NCI-H2227 (cell line): ENCODE results near the gene CPNE5.
A peak's percentile ranks its signal among the peaks of the same experiment; 100 is the strongest.

Experiments
- DNase-seq: peaks from one replicate; lab custom pipeline; 2025; ENCODE audit not compliant: unreplicated experiment; lab: John Stamatoyannopoulos, UW

The CPNE5 gene

DNA sequence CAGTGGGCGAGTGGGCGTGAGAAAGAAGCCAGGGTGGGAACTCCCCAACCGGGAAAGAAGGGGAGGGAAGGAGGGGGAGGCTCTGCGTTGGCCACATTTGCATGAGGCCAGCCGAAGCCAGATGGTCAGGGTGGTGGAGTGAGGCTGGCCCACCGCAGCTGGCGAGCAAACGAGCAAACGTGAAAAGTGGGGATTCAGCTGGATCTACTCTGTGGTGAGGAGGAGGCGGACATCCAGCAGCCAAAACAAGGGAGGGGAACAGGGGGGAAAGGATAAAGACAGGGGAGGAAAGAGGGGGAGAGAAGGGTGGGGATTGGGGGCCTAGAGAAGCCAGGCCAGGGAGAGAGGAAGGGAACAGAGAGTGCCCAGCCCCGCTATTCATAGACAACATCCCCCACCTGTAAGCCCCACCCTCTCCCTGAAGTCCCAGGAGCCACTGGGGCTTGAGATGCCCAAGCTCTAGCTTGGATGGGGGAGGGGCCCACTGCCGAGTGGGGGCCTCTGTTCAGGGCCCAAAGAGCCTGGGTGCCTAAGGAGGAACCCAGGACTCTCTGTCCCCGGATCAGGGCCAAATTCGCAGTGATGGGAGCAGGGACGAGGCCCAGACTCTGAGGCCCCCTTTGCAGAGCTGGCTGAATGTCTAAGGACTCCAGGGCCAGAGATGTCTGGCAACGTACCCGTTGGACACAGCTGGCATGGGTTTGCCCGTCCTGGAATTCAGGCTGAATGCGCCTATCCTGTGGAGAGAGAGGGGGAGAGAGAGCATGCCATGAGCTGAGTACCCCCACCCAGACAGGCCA, 45.1 kb downstream of the CPNE5 start:
- DNase-seq: peak; percentile 69

DNA sequence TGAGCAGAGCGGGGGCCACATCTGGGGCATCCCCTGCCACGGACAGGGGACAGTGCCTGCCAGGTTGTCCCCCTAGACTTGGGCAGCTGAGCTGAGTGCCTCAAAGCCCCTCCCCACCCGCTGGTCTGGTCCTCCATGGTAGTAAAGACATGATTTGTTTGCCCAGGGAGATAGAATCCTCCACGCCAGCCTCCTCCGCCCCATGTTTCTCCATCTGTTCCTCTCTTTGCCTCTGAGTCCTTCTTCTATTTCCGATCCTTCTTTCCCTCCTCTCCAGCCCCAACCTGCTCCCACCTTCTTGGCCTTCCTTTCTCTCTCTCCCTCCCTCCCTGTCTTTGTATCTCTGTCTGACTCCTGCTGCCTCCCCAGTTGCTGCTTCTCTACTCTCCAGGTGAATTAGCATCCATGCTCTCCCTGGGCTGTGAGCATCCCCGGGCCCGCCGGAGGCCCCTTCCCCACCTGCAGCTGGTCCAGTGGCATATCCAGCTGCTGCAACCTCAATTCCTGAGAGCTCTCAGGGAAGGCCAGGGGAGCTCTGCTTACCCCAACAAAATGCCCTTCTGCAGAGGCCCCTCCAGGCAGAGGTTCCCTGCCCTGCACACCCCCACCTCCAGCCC, 45.8 kb downstream of the CPNE5 start:
- DNase-seq: no peak

DNA sequence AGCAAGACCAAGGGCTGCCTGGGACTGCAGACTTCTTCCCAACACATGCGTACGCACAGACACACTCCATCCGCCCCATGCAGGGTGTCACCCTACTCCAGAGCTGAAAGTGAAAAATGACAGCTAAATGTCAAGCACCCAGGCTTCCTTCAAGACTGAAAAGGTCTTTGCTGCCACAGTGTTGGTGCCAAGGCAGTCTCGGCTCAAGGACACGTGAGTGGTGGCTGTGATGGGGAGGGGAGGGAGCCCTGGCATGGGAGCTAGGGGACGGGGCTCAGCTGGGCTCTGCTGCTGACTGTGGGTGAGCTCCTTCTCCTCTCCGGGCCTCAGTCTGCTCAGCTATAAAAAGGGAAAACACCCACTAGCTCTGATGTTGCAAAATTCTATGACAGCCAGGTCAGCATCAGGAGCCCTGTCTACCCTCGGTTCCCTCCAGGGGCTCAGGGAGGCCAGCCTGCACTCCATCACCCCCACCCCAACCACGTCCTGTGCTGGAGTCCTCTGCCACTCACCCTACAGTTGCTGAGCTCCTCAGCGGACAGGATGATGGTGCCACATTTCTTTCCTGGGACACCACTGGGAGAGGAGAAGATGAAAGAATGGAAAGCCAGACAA, 47.6 kb downstream of the CPNE5 start:
- DNase-seq: no peak

DNA sequence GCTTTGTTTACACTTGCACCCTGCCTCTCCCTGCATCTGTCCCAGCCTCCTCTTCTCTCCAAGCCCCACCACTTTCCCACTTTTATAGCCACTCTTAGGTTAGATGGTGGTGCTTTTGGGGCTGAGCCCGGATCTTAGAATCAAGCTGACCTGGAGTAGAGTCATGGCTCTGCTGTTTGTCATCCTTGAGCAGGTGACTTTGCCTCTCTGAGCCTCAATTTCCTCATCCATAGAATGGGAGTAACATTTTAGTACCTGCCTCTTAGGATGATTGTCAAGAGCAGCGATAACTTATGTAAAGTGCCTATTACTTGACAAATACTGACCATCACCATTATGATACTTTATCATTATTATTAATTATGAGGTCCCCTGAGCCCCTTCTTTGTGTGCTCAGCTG, 48.2 kb downstream of the CPNE5 start:
- no peak for DNase-seq

DNA sequence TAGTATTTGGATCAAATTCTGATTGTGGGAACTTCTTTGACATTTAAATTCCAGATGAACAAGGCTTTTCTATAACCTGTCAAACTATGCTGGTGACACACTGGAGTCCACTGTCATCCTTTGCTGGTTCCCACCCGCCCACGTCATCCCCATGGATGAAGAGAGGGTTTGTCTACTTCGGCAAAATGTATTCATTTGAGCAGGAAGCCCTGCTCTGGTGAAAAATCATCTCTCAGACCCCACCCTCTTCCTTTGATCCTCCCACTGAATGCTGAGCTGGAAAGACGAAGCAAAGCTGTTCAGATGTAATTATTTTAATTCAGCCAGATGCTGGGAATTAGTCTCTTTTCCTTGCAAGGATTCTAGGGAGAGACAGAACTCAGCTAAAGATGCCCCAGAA, 50.5 kb downstream of the CPNE5 start:
- peak; percentile 64 for DNase-seq

DNA sequence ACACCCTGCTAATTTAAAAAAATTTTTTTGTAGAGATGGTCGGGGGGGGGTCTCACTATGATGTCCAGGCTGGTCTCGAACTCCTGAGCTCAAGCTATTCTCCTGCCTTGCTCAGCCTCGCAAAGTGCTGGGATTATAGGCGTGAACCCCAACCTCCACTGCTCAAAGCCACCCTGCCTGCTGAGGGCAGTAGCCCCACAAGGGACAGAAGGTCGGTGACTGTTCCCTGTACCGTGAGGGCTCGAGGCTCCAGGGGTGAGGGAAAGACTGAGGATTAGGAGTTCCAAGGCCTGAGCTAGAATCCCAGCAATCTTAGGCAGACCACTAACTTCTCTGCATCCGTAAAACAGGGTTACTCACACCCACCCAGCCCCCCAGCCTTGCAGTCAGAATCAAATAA, 51.1 kb downstream of the CPNE5 start:
- DNase-seq: no peak

DNA sequence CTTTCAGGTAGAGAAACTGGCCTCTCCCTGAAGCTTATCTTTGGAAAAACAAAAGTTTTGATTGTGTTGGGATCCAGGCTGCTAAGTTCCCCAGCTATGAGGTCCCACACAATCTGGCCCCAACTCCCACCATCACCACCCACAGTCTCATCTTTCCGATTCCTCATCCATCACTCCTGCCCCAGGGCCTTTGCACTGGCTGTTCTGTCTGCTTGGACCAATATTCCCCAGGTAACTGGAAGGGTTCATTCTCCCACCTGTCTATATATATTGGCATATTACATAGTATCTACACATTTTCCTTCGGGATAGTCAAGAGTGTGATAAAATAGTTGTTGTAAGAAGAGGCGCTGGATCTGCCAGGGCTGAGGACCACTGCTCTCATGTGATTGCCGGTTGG, 52.0 kb downstream of the CPNE5 start:
- DNase-seq: no peak

DNA sequence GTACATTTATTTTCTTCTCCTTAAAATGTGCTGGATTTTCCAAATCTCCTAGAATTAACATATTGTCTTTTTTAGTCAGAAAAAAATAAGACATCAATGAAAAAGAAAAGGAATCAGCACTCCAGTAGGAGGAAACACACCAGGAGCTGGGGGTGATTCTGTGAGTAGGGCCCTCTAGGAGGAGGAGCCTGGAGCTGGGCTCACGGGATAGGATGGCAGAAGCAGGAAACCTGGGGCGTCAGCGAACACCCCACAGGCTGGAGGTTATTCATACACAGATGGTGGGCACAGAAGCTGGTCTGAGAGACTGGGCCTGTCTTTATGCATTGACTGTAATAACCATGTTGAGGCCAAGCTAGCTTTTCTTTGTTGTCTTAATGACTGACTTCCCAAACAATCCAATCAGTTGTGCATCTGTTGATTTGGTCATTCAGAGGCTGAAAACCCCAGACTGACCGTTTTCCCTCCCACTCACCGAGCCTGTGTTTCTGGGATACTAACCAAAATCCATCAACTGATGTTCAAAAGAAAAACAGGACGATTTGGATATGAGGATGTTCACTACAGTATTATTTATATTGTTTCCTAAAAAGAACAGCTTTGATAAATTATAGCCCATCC, 53.1 kb downstream of the CPNE5 start:
- peak; percentile 61 for DNase-seq

DNA sequence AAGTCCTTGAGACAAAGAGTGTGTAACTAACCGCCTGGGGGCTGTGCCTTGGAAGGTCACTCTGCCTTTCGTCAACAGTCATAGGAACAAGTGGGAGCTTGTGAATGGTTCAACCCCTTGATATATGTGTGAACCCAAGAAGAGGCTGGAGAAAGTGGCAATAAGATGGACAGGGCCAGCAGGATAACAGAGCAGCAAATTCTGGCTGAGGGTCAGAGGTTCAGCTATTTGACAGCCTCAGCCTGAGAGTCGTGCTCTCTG, 54.9 kb downstream of the CPNE5 start:
- peak; percentile 23 for DNase-seq

DNA sequence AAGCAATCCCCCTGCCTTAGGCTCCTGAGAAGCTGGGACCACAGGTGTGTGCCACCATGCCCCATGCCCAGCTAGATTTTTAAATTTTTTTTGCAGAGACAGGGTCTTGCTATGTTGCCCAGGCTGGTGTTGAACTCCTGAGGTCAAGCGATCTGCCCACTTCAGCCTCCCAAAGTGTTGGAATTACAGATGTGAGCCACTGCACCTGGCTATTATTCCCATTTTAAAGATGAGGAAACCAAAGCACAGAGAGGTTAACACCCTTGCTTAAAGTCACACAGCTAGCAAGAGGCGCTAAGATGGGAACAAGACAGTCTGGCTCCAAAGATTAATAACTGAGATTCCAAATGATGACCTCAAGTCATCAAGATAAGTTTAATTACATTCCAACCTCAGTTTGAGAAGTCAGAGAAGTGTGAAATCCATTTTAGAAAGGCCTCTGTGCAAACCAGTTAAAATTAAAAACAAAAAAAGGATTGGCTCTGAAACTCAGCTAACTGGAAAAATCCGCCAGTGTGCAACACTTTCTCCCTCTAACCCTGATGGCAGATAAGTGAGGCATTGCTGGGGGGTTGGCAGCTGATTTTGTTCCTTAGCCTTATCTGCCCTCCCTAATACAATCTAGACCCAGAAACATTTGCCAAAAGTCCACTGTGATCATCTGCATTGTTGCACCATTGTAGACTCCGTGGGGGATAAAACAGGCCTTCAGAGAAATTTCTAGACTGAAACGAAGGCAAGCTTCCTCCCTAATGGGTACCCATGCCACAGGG, 55.5 kb downstream of the CPNE5 start:
- DNase-seq: no peak

DNA sequence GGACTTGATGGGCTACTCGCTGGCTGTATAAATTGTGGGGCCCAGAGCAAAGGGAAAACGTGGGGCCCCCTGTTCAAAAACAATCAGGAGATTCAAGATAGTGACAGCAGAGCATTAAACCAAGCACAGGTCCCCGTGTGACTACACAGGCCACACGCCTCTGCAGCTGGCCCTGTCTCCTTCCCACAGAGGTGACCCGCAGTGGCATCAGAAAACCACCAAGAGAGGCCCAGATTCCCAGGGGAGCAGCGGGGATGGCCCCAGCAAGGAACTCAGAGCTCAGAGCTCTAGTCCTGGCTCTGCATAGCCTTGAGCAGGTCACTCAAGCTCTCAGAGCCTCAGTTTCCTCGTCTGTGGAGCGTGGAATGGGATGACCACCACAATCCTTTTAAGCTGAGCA, 57.6 kb downstream of the CPNE5 start:
- DNase-seq: no peak

DNA sequence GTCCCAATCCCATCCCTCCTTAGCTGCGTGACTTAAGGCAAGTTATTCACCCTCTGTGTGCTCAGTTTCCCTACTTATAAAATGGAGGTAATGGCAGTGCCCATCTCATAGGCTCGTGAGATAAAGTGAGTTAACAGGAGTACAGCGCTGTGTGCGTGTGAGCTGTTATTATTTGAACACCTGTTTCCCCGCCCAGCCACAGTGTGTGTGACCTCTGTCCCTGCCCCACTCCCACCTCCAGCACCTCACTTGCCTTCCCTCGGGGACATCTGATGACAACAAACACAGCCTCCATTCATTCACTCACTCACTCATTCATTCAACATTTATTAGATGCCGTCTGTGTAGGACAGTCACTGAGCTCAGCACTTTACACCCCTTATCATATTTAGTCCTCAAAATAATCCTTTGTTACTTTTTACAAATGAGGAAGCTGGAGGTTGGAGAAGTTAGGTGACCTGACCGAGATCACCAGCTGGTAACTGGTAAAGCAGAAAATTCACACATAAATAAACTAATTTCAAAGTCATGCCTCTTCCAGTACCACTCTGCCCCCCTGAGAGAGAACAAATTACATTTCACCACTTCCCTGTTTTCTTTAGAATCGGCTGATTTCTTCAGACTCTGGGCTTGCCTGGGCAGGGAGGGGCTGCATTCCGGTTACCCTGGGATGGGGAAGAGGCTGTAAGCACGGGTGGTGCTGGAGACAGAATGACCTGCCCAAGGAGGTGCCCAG, 58.6 kb downstream of the CPNE5 start:
- DNase-seq: no peak

DNA sequence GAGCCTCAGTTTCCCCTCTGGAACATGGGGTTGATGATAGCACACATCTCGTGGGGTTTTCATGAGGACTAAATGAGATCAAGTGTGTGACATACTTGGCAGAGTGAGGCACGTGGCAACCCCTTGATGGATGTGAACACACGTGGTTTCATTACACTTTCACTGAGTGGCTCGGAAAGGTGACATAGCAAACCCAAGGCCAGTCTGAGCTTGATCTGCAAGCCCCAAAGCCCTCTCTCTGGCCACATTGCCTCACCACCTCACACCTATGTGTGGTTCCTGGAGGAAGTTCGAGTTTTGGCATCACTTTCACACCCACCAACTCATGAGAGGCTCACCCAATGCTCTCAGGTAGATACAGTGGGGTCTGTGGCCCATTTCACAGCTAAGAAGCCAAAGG, 60.0 kb downstream of the CPNE5 start:
- DNase-seq: no peak

DNA sequence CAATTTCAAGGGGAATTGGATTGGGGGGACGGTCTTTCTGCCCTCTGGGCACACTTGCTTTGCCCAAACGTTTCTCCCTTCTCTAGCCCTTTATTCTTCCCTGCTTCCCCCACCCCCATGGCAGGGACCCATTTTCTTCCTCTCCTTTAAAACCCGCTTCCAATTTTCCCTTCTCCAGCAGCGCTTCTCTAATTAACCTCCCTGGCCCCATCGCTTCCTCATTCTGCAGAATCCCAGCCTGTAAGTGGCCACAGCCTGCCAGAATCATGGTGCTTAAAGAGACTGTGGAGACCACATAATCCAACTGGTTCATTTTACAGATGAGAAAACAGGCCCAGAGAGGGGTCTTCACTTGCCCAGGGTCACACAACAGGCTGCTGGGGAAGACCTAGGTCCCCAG, 61.4 kb downstream of the CPNE5 start:
- DNase-seq: peak; percentile 81

DNA sequence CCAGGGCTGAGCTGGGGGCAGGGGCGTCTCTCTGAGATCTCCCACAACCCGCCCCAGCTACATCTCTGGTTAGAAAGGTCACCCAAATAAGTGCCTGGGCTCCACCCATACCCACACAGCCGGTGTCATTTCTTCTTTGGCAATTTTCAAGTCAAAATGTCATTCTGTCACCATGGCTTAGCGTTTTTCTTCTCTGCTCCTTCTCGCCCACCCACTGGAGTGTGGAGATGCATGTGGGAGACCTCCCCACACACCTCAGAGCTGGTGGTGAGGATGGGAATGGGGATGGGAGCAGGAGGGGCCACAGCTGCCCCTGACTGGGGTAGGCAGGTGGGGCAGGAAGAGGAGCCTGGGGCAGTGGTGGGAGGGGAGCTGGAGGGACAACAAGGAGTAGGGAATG, 63.1 kb downstream of the CPNE5 start:
- DNase-seq: no peak

DNA sequence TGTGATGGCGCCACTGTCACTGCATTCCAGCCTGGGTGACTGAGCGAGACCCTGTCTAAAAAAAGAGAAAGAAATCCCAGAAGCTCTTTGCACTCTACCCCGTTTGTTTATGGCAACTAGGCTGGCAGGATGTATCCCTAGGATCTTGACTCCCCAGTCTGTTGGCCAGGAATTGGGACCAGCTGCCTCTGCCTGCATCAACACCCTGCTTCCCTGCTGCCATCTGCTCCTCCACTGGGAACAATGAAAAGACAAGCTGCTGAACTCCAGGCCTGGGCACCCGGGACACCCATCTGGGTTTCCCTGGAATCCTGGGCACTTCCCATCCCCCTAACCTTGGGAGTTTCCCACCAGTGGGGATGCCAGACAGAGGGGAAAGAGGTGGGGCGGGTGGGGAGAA, 64.9 kb downstream of the CPNE5 start:
- no peak for DNase-seq

DNA sequence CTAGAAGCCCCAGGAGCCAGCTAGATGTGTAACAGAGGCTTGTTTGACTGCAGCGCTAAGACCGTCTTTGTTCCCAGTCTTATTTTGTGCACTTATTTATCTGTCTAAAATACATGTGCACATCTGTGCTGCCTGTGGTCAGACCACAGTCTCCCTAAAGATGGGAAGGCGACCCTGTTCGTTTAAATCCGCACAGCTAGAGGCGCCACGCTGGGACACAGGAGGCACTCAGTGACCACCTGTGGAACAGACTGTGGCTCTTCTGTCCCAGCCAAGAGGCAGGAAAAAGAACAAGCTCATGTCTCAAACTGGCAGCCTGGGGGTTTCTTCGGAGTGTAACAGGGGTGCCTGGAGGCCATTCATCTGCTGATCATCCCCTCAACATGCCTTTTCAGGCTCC, 66.8 kb downstream of the CPNE5 start:
- no peak for DNase-seq

DNA sequence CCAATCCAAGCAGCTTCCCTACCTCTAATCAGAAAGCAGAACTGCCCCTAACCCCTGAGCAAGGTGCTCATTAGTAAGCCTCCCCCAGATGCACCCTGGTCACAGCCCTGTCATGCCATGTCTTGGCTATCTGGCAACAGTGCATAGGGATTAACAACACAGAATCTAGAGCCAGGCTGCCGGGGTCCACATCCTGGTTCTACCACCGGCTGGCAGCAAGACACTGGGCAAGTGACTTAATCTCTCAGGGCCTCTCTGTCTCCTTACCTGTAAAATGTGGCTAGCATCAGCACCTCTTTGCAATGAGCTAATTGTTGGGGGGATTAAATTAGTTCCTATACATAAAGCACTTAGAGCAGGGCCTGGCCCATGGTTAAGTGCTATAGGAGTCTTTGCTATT, 68.1 kb downstream of the CPNE5 start:
- no peak for DNase-seq

DNA sequence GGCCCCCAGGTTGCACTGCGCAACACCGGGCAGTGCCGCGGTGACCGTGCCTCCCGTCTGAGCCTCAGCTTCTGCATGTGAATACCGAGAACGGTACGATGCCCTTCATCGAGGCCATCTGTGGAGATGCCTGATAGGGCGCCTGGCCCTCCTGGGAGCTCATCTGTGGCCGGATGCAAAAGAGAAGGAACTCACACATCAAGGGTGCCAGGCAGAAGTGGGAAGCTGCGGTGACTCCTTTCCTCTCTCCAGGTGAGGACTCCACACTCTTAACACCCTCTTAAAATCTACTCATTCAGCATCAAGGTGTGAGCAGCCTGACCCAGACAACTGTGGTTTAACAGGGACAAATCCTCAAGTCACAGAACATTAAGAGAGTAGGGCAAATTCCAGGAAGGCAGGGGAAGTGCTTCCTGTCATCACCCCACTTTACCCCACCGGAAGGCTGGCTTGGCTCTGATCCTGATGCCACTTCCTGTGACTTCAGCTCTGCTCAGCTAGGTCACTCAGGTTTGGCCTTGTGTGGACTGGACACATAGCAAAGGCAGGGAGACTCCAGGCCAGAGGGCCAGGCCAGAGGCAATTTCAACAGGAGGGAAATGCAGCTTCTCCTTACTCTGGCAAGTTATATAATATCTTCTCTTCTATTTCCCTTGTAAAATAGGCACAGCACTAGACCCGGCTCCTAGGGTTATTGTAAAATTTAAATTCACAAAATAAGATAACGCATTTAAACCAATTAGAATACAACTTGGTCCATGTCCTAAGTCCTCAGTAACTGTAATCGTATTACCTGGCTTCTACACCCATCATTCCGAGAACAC, 69.4 kb downstream of the CPNE5 start:
- no peak for DNase-seq

DNA sequence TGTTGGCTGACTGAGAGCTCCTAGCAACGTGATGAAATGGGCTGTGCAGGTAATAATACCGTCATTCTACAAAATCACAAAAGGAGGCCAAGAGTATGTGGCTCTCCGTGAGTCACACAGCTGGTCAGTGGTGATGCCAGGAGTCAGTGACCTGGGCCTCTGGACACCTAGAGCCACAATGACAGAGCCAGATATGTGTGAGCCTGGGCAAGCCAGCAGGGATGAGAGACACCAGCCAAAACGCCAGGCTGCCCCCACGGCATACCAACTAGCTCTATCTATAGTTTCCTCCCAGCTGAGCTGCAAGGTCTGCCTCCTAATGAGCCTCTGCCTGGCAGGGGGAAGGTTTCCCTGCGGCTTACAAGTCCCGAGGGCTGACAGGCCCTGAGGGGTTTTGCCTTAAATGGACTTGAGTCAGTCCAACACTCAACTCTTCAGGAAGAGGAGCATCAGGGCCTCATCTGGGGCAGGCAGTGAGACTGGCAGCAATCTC, 70.0 kb downstream of the CPNE5 start:
- no peak for DNase-seq
